HepG2 (cell line): ENCODE results near the gene HLF. TPM values are rescaled to one million over a fixed set of nuclear protein-coding genes. Genes with fewer than 3 reads are reported as not detected.

Experiments used
- ATF1 ChIP-seq: IDR thresholded peaks from 2 replicates; pipeline ENCODE4 v1.6.1; 2016; ENCODE audit warnings: mild to moderate bottlenecking, control low read depth
- CENPBD1 ChIP-seq: sonication (generic); formaldehyde crosslinking; IDR thresholded peaks from 2 replicates; pipeline ENCODE4 v1.8.0; 2022; ENCODE audit warnings: missing genetic modification reagents, low read depth, mild to moderate bottlenecking, borderline replicate concordance
- CREB3 ChIP-seq: sonication (generic); formaldehyde crosslinking; IDR thresholded peaks from 2 replicates; pipeline ENCODE4 v1.5.0; 2020; ENCODE audit warnings: missing genetic modification reagents
- CREM ChIP-seq, 2 experiments: sonication (generic) in 1 of 2; formaldehyde crosslinking in 1 of 2; IDR thresholded peaks; 2 replicates each; pipeline versions ENCODE4 v1.4.0 to v1.6.1; 2016 to 2020; ENCODE audit warnings: antibody characterized with exemption in 1 of 2, mild to moderate bottlenecking in 1 of 2, missing genetic modification reagents in 1 of 2
- ETV6 ChIP-seq: sonication (generic); formaldehyde crosslinking; conservative IDR thresholded peaks from 2 replicates; pipeline ENCODE4 v1.4.0; 2020; ENCODE audit warnings: missing genetic modification reagents
- HES4 ChIP-seq: sonication (generic); formaldehyde crosslinking; IDR thresholded peaks from 2 replicates; pipeline ENCODE4 v1.9.0; 2021; ENCODE audit warnings: mild to moderate bottlenecking, missing genetic modification reagents, borderline replicate concordance
- HNRNPLL ChIP-seq: fragments of 200-400 bp; formaldehyde crosslinking; IDR thresholded peaks from 2 replicates; pipeline ENCODE4 v1.6.1; 2017; ENCODE audit warnings: mild to moderate bottlenecking, low read depth, low read length; ENCODE audit not compliant: poor library complexity, severe bottlenecking
- KDM5A ChIP-seq: fragments of 200-600 bp; sonication (generic); IDR thresholded peaks from 2 replicates; pipeline ENCODE4 v1.7.0; 2018; ENCODE audit warnings: antibody characterized with exemption, mild to moderate bottlenecking, low read length, borderline replicate concordance
- MXI1 ChIP-seq: IDR thresholded peaks from 3 replicates; pipeline ENCODE4 v1.6.1; 2012; ENCODE audit warnings: low read depth, low read length, inconsistent platforms, borderline replicate concordance
- NR2C2 ChIP-seq: sonication (generic); formaldehyde crosslinking; IDR thresholded peaks from 2 replicates; pipeline ENCODE4 v1.4.0; 2020; ENCODE audit warnings: missing genetic modification reagents, mild to moderate bottlenecking, moderate library complexity, borderline replicate concordance
- RAD21 ChIP-seq: fragments of 450-650 bp; formaldehyde crosslinking; IDR thresholded peaks from 2 replicates; pipeline ENCODE4 v1.5.0; 2020; ENCODE audit warnings: mild to moderate bottlenecking
- RBM39 ChIP-seq: fragments of 200-400 bp; formaldehyde crosslinking; IDR thresholded peaks from one replicate; pipeline ENCODE4 v1.6.1; 2018; ENCODE audit warnings: antibody characterized with exemption, mild to moderate bottlenecking, low read depth, low read length; ENCODE audit not compliant: poor library complexity, severe bottlenecking
- RXRB ChIP-seq: IDR thresholded peaks from 2 replicates; pipeline ENCODE4 v1.6.1; 2016; ENCODE audit warnings: borderline replicate concordance, missing genetic modification reagents, missing compliant biosample characterization
- SIX4 ChIP-seq: sonication (generic); formaldehyde crosslinking; IDR thresholded peaks from 2 replicates; pipeline ENCODE4 v1.4.0; 2020; ENCODE audit warnings: missing genetic modification reagents
- SOX6 ChIP-seq, 2 experiments: fragments of 450-650 bp in 1 of 2; sonication (generic) in 1 of 2; formaldehyde crosslinking in 1 of 2; IDR thresholded peaks; 2 replicates each; pipeline versions ENCODE4 v1.4.0 to v1.6.1; 2017 to 2020; ENCODE audit warnings: antibody characterized with exemption in 1 of 2, mild to moderate bottlenecking in 1 of 2, missing genetic modification reagents in 1 of 2
- TRIM24 ChIP-seq: sonication (generic); formaldehyde crosslinking; IDR thresholded peaks from 2 replicates; pipeline ENCODE4 v1.8.0; 2022; ENCODE audit warnings: mild to moderate bottlenecking, missing genetic modification reagents
- ZBTB7B ChIP-seq: sonication (generic); formaldehyde crosslinking; IDR thresholded peaks from 2 replicates; pipeline ENCODE4 v1.4.0; 2020; ENCODE audit warnings: missing genetic modification reagents
- ZNF10 ChIP-seq: sonication (generic); formaldehyde crosslinking; IDR thresholded peaks from 2 replicates; pipeline ENCODE4 v1.4.0; 2020; ENCODE audit warnings: mild to moderate bottlenecking, low read depth, missing genetic modification reagents, borderline replicate concordance
- ZNF543 ChIP-seq: sonication (generic); formaldehyde crosslinking; IDR thresholded peaks from 2 replicates; pipeline ENCODE4 v1.4.0; 2020; ENCODE audit warnings: mild to moderate bottlenecking, missing genetic modification reagents
- ZNF850 ChIP-seq: sonication (generic); formaldehyde crosslinking; conservative IDR thresholded peaks from 2 replicates; pipeline ENCODE4 v1.9.0; 2021; ENCODE audit warnings: mild to moderate bottlenecking, missing genetic modification reagents
- polyA plus RNA-seq, 8 experiments: library from polyadenylated mRNA; depleted of rRNA in 3 of 8; stranded (reverse) in 7 of 8; unstranded in 1 of 8; fragments of >200 nt; fragmentation: Illumina TruSeq in 4 of 8; extraction: Trizol in 4 of 8; gene quantifications; 2 replicates each; pipeline versions ENCODE4 v1.2.1 to v1.2.3, GENCODE V29; 2011 to 2016; ENCODE audit warnings: low read depth in 4 of 8, missing spikeins in 1 of 8, mixed read lengths in 1 of 8; ENCODE audit not compliant: insufficient read depth in 1 of 8
- total RNA-seq, 5 experiments: library from RNA; depleted of rRNA; stranded (reverse); fragments of >200 nt; fragmentation: Illumina TruSeq; extraction: Trizol; gene quantifications; 2 replicates each; pipeline ENCODE4 v1.2.3, GENCODE V29; 2016; ENCODE audit warnings: low read depth in 1 of 5
- TF ChIP-seq, protein P1 (sequence below): sonication (generic); formaldehyde crosslinking; IDR thresholded peaks from 2 replicates; pipeline ENCODE4 v1.4.0; 2020; ENCODE audit warnings: low read depth, mild to moderate bottlenecking, missing genetic modification reagents
- TF ChIP-seq, protein P2 (sequence below): IDR thresholded peaks from 2 replicates; pipeline ENCODE4 v1.6.1; 2016; ENCODE audit warnings: control low read depth
- TF ChIP-seq, protein P3 (sequence below): IDR thresholded peaks from 2 replicates; pipeline ENCODE4 v1.6.1; 2018; ENCODE audit warnings: missing genetic modification reagents

Gene HLF
- total and polyA plus RNA-seq, 2 of the 13 experiments (the other 11 are each of a cell fraction or from before 2014, with no cell fraction given) = 202 to 346 TPM

- TF ChIP-seq, protein P1, sequence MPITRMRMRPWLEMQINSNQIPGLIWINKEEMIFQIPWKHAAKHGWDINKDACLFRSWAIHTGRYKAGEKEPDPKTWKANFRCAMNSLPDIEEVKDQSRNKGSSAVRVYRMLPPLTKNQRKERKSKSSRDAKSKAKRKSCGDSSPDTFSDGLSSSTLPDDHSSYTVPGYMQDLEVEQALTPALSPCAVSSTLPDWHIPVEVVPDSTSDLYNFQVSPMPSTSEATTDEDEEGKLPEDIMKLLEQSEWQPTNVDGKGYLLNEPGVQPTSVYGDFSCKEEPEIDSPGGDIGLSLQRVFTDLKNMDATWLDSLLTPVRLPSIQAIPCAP = no peak
- TF ChIP-seq ETV6 (CRISPR knock-in tag) (no peak), RAD21 (CRISPR knock-in tag) (0 out of 2 replicates have a peak, but pooled peaks have one; percentile 14), KDM5A (no peak), CREB3 (CRISPR knock-in tag) (no peak), TRIM24 (CRISPR knock-in tag) (no peak), MXI1 (peak; percentile 83; the same call in 2 of the 3 replicates), SOX6 (IDR thresholded peaks at IDR 0.05) (no peak), SOX6 (CRISPR knock-in tag; IDR thresholded peaks at IDR 0.05) (peak; percentile 28; the same call in 1 of the 2 replicates), ATF1 (no peak), ZNF543 (CRISPR knock-in tag) (no peak), RBM39 (no peak), SIX4 (CRISPR knock-in tag) (no peak), ZBTB7B (CRISPR knock-in tag) (no peak), CENPBD1 (no peak), HES4 (CRISPR knock-in tag) (peak; percentile 46; the same call in 1 of the 2 replicates), RXRB (CRISPR knock-in tag) (no peak), NR2C2 (CRISPR knock-in tag) (no peak), HNRNPLL (no peak), ZNF10 (no peak), ZNF850 (CRISPR knock-in tag) (no peak), CREM (IDR thresholded peaks at IDR 0.05) (0 out of 2 replicates have a peak, but pooled peaks have one; percentile 1), CREM (CRISPR knock-in tag; IDR thresholded peaks at IDR 0.05) (no peak)
- TF ChIP-seq, protein P2, sequence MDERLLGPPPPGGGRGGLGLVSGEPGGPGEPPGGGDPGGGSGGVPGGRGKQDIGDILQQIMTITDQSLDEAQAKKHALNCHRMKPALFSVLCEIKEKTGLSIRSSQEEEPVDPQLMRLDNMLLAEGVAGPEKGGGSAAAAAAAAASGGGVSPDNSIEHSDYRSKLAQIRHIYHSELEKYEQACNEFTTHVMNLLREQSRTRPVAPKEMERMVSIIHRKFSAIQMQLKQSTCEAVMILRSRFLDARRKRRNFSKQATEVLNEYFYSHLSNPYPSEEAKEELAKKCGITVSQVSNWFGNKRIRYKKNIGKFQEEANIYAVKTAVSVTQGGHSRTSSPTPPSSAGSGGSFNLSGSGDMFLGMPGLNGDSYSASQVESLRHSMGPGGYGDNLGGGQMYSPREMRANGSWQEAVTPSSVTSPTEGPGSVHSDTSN (CRISPR knock-in tag) = no peak
- TF ChIP-seq, protein P3, sequence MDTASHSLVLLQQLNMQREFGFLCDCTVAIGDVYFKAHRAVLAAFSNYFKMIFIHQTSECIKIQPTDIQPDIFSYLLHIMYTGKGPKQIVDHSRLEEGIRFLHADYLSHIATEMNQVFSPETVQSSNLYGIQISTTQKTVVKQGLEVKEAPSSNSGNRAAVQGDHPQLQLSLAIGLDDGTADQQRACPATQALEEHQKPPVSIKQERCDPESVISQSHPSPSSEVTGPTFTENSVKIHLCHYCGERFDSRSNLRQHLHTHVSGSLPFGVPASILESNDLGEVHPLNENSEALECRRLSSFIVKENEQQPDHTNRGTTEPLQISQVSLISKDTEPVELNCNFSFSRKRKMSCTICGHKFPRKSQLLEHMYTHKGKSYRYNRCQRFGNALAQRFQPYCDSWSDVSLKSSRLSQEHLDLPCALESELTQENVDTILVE (CRISPR knock-in tag) = no peak
Measured at GRCh38 chr17:55273579-55274354, 9.0 kb downstream of the HLF start (continued).
